GM18861 (cell line): ENCODE measurements around the gene TNNT3.
"Not testable (repeated sequence)": the region's sequence is repeated elsewhere in the genome, so short reads cannot be mapped to it uniquely, and the experiment has no call there.

ENCODE experiments used
- ATAC-seq: cut with Tn5 transposase; IDR thresholded peaks from one replicate; pipeline ENCODE4 v1.9.1; 2021; ENCODE audit not compliant: unreplicated experiment

The TNNT3 gene

GRCh38 chr11:1933416-1934334 is 14.2 kb downstream of the TNNT3 start:
- ATAC-seq = no peak

DNA sequence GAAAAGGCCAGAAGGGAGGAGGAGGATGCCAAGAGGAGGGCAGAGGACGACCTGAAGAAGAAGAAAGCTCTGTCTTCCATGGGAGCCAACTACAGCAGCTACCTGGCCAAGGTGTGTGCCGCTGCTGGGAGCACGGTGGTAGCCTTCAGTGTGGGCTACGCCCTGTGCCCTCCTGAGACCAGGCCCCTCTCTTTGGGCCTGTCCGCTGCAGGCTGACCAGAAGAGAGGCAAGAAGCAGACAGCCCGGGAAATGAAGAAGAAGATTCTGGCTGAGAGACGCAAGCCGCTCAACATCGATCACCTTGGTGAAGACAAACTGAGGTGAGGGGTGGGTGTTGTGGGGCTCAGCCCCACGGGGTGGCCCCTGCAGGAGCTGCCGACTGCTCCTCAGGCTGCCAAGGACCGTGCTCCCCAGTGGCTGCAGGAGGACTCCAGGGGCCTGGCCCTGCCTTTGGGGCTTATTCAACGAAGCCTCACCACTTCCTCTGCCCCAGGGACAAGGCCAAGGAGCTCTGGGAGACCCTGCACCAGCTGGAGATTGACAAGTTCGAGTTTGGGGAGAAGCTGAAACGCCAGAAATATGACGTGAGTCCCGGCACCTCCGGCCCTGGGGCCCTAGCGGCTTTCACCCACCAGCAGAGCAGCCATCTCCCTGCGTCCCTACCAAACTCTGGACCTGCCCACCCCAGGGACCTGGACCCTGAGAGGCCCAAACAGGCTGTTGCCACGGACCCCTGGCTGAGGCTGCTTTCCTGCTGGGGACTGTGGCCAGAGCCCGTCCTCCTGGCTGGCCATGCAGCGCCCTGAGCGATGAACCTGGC is 15.0 kb downstream of the TNNT3 start:
- ATAC-seq = no peak

DNA sequence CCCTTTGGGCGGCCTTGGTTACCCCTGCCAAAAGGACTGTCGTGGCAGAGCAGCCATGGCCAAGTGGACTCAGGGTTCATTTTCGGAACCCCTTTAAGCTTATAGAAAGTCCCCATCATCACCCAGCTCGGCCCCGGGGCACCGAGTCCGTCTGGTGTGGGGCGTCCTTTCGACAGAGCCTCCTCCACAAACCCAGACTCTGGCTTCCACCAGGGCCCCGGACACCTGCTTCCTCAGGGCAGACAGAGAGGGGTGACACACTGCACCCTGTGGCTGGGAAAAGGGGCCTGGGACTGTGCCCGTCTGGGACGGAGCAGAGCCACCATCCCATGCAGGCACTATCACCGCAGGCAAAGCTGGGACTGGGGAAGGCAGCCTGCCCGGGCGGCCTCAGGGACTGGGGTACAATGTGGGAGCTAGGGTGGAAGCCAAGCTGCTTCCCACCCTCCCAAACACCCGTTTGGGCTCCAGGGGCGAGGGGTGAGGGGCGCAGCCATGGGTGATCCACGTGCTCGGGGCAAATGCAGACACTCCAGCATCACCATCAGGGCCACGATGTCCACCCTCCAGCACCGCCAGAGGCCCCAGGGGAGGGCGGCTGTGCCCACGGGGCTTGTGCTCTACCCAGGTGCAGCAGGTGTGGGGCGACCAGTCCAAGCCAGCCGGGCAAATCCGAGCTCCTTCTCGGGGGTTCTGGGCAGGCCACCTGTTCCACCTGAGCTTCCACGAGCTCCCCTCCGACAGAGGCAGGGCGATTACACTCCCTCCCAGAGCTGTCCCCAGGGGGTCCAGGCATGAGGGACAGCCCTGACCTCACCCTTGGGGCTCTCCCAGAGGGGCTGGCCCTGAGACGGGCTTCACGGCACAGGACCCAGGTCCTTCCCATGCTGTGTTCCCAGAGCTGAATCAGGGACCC is 15.9 kb downstream of the TNNT3 start:
- ATAC-seq = no peak

DNA sequence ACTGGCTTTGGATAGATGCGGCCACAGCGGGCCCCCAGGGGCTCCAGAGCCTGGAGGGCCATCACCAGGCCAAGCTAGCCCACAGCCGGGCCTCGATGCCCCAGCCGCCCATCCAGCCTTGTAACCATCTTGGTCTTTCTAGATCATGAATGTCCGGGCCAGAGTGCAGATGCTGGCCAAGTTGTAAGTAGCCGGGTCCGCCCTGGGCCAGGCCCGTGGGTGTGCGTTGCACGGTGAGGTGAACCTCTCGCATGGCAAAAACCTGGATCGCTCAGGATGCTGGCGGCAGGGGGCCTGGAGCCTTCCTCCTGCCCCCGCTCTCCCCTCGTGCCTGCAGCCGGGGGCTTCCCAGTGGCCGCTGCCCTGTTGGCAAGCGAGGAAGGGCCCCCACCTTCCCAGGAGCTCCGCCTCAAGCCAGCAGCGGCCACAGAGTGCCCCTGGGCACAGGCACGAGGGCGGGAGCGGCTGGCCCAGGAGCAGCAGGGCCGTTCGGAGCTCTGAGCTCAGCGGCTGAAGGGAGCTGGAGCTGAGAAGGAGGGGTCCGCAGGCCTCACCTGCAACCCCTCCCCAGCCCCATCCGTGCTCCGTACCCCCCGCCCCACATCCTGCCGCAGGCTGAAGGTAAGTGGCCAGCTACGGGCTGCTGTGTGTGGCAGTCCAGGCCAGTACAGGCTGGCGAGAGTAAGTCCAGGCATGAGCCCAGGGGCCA is 16.7 kb downstream of the TNNT3 start:
- no peak for ATAC-seq

DNA sequence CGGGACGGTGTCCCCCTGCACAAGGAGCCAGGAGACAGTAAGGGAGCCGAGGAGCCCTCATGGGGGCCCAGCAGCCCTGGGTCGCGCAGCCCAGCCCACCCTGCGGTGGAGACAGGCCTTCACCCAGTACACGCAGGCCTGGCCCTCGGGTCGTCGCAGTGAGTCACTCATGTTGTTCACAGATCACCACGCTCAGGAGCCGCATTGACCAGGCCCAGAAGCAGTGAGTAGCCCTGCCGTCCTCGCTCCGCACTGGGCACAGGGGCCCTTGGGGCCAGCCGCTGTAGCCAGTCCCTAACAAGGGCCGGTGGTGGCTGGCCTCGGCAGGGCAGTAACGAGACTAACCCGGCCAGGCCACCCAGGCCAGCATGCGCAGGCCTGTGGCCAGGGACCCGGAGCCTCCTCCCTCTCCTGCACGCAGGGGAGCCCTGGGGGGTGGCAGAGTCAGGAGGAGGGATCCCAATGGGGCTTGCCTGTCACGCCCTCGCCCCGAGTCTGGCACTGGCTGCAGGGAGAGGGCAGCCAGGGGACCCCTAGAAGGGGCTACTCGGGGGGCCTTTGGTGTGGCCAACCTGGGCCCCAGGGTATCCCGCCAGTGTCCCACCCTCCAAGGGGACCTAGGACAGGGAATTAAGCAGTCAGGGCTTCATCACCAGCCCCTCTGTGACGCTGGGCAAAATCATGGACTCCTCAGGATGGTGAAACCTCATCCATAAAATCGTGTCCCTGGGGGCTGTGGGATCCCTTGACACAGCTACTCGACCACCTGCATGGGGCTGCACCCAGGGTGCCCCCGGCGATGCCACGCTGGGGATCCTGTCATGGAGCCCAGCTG is 17.5 kb downstream of the TNNT3 start:
- ATAC-seq = no peak

DNA sequence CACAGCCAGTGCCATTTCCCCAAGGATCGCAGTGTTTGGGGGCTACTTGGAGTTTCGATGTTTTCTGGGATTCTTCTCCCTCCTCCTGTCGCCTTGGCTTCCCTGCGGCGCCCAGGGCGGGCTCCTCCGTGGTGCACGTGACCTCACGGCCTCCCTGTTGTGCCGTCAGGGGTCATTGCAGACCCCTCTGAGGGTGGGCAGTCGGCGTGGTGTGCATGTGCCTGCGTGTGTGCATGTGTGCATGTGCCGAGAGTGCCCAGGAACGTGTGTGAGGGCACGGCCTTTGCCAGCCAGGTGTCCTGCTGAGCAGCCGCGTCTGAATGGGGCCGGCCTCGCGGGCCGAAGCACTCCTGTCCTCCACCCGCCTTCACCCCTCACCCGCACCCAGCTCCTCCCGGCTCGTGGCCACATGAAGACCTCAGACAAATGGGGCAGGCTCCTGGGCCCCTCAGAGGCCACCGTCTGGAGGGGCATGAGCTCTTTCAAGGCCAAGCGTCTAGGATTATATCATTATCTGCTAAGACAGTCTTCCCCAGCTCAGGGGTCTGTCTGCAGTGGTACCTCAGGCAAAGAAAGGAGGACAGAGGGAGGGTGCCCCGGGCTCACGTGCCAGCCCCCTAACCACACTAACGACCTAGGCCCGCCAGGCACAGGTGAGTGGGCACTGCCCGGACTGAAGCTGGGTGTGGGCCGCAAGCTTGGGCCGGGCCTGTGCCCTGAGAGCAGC is 18.3 kb downstream of the TNNT3 start:
- no peak for ATAC-seq

DNA sequence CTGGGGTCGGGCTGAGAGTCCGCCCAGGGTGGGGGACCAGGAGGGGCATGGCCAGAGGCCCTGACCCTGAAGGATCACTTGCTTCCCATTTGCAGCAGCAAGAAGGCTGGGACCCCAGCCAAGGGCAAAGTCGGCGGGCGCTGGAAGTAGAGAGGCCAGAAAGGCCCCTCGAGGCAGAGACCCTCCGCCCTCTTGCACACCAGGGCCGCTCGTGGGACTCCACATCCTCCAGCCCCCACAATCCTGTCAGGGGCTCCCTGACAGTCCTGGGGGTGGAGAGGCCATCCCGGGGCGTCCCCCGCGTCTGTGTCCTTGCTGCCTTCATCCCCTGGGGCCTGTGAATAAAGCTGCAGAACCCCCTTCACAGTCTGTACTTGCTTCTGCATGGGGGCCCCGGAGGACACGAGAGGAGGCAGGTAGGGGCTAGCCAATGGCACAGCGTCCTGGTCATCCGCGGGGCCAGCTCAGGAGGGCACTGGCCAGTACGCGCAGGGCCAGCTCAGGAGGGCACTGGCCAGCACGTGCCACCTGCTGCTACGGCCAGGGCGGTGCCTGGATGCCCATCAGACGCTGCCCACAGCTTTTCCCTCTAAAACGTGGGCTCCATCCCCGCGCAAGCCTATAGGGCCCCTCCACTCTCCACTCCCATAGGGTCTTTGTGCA is 19.0 kb downstream of the TNNT3 start:
- no peak for ATAC-seq

GRCh38 chr11:1939006-1939625 is 19.6 kb downstream of the TNNT3 start:
- ATAC-seq = no peak

DNA sequence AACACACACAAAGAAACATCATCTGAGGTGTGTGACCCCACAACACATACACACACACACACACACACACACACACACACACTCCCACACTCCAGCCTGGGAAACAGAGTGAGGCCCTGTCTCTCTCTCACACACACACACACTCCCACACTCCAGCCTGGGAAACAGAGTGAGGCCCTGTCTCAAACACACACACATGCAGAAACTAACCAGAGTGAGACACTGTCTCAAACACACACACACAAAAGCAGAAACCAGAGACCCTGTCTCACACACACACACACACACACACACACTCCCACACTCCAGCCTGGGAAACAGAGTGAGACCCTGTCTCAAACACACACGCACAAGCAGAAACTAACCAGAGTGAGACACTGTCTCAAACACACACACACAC is 20.3 kb downstream of the TNNT3 start:
- not testable (repeated sequence) for ATAC-seq

- ATAC-seq = no peak
Observed at GRCh38 chr11:1942558-1943260, 23.2 kb downstream of the TNNT3 start.

- ATAC-seq = no peak
Observed at GRCh38 chr11:1943576-1943975, 24.1 kb downstream of the TNNT3 start.

DNA sequence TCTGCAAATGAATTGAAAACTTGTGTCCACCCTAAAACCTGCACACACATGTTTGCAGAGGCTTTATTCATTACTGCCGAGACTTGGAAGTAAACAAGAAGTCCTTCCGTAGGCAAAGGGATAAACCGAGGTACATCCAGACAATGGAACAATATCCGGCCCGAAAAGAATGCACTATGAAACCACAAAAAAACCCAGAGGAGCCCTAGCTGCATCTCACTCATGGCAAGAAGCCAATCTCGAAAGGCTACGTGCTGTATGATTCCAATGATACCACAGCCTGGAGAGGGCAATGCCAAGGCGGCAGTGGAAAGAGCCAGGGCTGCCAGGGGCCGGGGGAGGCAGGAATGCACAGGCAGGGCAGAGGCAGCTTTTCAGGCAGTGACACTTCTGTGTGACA is 24.5 kb downstream of the TNNT3 start:
- ATAC-seq = no peak

GRCh38 chr11:1946812-1947484 is 27.4 kb downstream of the TNNT3 start, which contains the start of gene MRPL23:
Gene MRPL23, plus strand, starts transcription at chr11:1947332. Its CDS starts 31 bp downstream, at chr11:1947363.
- no peak for ATAC-seq

DNA sequence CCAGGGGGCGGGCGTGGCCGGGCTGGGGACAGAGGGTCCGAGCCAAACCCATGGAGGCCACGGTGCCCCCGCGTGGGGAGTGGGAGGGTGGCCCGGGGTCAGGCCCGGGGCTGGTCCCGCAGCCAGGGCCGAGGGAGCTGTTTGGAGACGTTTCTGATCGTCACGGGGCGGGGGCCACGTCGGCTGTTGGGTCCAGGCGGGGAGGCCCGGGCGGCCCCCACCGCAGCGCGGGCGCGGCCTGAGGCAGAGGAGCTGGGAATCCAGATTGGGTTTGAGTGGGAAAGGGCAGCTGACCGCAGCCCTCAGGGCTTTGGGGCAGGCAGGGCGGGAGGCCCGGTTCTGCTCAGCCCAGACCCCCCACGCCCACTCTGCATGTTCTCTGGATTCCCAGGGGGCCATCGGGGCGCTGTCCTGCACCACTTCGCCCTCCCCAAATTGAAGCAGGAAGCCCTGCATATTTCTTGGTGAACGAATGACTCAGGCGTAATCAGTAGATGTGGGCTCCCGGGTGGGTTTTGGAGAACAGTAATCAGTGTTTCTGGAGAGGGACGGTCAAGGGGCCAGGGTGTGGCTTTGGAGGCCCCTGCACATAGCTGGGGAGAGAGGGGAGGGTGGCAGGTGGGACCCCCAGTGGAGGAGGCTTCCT is 28.2 kb downstream of the TNNT3 start:
- ATAC-seq = no peak

- no peak for ATAC-seq
Observed at GRCh38 chr11:1948389-1948788, 28.9 kb downstream of the TNNT3 start.

DNA sequence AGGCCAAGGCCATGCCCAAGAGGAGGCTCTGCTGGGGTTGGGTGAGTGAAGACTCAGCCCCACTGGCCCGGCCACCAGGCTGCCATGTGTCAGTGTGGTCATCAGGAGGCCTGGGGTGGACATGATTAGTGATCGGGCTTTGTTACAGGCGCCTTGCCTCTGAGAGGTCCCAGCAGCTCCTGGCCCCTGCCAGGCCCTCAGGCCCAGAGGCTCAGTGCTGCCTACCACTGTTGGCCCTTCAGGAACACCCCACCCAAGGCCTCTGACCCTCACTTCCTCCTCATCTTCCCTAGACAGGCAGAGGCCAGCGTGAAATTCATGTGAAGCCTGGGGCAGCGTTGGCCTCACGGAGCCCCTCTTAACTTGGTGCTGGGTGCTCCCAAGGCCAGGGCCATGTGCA is 29.8 kb downstream of the TNNT3 start:
- no peak for ATAC-seq
